SU-DHL-6 (cell line): Measurements from ENCODE around the gene TBC1D9B.

Experiments
- CTCF ChIP-seq: fragments of 200-600 bp; sonication (generic); IDR thresholded peaks from one replicate; pipeline ENCODE4 v1.5.1; 2017; ENCODE audit warnings: antibody characterized with exemption, mild to moderate bottlenecking, low read length, moderate library complexity; ENCODE audit not compliant: insufficient read depth, poor library complexity, severe bottlenecking
- EZH2phosphoT487 ChIP-seq: fragments of 200-600 bp; sonication (generic), shearing (Covaris generic); conservative IDR thresholded peaks from 2 replicates; pipeline ENCODE4 v1.6.1; 2018; ENCODE audit warnings: mild to moderate bottlenecking, antibody characterized with exemption, low read length, moderate library complexity, mixed read lengths

- no peak for TF ChIP-seq CTCF
- TF ChIP-seq EZH2phosphoT487: no peak
Measured at GRCh38 chr5:179916523-179916922, 8.8 kb upstream of the TBC1D9B start.
